H9 (cell line): ENCODE results near the gene TXNDC8. TPM values are rescaled to one million over a fixed set of nuclear protein-coding genes. Genes with fewer than 3 reads are reported as not detected.

Experiments
- DNase-seq: peaks from one replicate; pipeline ENCODE4 v3.0.0-alpha.2; 2017
- H2AFZ ChIP-seq: one replicate; pipeline ENCODE4 v1.6.1; 2013; ENCODE audit warnings: mild to moderate bottlenecking, low read length, control low read depth, moderate library complexity
- H2AK5ac ChIP-seq: 2 replicates; pipeline ENCODE4 v1.6.1; 2013; ENCODE audit warnings: low read length, control low read depth, mixed read lengths; ENCODE audit not compliant: insufficient read length
- H2BK120ac ChIP-seq: one replicate; pipeline ENCODE4 v1.6.1; 2013; ENCODE audit warnings: low read depth, mild to moderate bottlenecking, low read length, control low read depth, inconsistent platforms; ENCODE audit not compliant: poor library complexity, severe bottlenecking
- H2BK12ac ChIP-seq: 2 replicates; pipeline ENCODE4 v1.6.1; 2013; ENCODE audit warnings: low read length, control low read depth, mixed read lengths, low read depth; ENCODE audit not compliant: insufficient read length
- H2BK15ac ChIP-seq: 2 replicates; pipeline ENCODE4 v1.6.1; 2013; ENCODE audit warnings: low read depth, low read length, control low read depth
- H2BK20ac ChIP-seq: one replicate; pipeline ENCODE4 v1.6.1; 2013; ENCODE audit warnings: low read depth, mild to moderate bottlenecking, low read length, control low read depth, inconsistent platforms; ENCODE audit not compliant: poor library complexity, severe bottlenecking
- H2BK5ac ChIP-seq: 2 replicates; pipeline ENCODE4 v1.6.1; 2013; ENCODE audit warnings: low read length, control low read depth, mixed read lengths; ENCODE audit not compliant: insufficient read length
- H3K14ac ChIP-seq: 2 replicates; pipeline ENCODE4 v1.6.1; 2013; ENCODE audit warnings: low read length, control low read depth; ENCODE audit not compliant: insufficient read depth
- H3K18ac ChIP-seq: 2 replicates; pipeline ENCODE4 v1.6.1; 2013; ENCODE audit warnings: low read depth, mild to moderate bottlenecking, mixed read lengths, low read length, control low read depth; ENCODE audit not compliant: insufficient read length
- H3K23ac ChIP-seq: 2 replicates; pipeline ENCODE4 v1.6.1; 2013; ENCODE audit warnings: low read length, control low read depth, mixed read lengths, low read depth; ENCODE audit not compliant: insufficient read length
- H3K23me2 ChIP-seq: 2 replicates; pipeline ENCODE4 v1.6.1; 2013; ENCODE audit warnings: low read depth, mild to moderate bottlenecking, mixed read lengths, low read length, control low read depth; ENCODE audit not compliant: insufficient read length, poor library complexity, severe bottlenecking
- H3K27ac ChIP-seq: 2 replicates; pipeline ENCODE4 v1.5.1; 2013; ENCODE audit warnings: low read length, control low read depth, mixed read lengths, low read depth; ENCODE audit not compliant: insufficient read length
- H3K27me3 ChIP-seq: 2 replicates; pipeline ENCODE4 v1.6.1; 2013; ENCODE audit warnings: low read length, control low read depth, inconsistent platforms; ENCODE audit not compliant: insufficient read depth
- H3K4ac ChIP-seq: 2 replicates; pipeline ENCODE4 v1.6.1; 2013; ENCODE audit warnings: low read depth, mild to moderate bottlenecking, control low read depth, inconsistent platforms, low read length, moderate library complexity
- H3K4me1 ChIP-seq: 2 replicates; pipeline ENCODE4 v1.6.1; 2013; ENCODE audit warnings: low read length, control low read depth, inconsistent platforms; ENCODE audit not compliant: insufficient read depth
- H3K4me2 ChIP-seq: 2 replicates; pipeline ENCODE4 v1.6.1; 2013; ENCODE audit warnings: low read length, control low read depth, mixed read lengths; ENCODE audit not compliant: insufficient read length, insufficient read depth
- H3K56ac ChIP-seq: 2 replicates; pipeline ENCODE4 v1.6.1; 2013; ENCODE audit warnings: low read depth, mild to moderate bottlenecking, mixed read lengths, low read length, control low read depth; ENCODE audit not compliant: insufficient read length
- H3K79me1 ChIP-seq: 2 replicates; pipeline ENCODE4 v1.6.1; 2013; ENCODE audit warnings: low read depth, mild to moderate bottlenecking, moderate library complexity, low read length, control low read depth, inconsistent platforms; ENCODE audit not compliant: insufficient read depth, poor library complexity, severe bottlenecking
- H3K79me2 ChIP-seq: 2 replicates; pipeline ENCODE4 v1.6.1; 2013; ENCODE audit warnings: low read length, control low read depth, inconsistent platforms; ENCODE audit not compliant: insufficient read depth
- H3K9ac ChIP-seq: 2 replicates; pipeline ENCODE4 v1.6.1; 2013; ENCODE audit warnings: low read length, control low read depth, mixed read lengths; ENCODE audit not compliant: insufficient read length; ENCODE audit errors: extremely low read depth
- H3K9me3 ChIP-seq: one replicate; pipeline ENCODE4 v1.6.1; 2013; ENCODE audit warnings: low read depth, low read length, inconsistent platforms; ENCODE audit not compliant: control insufficient read depth
- H3T11ph ChIP-seq: one replicate; pipeline ENCODE4 v1.6.1; 2013; ENCODE audit warnings: mild to moderate bottlenecking, low read length, control low read depth, inconsistent platforms
- H4K20me1 ChIP-seq: one replicate; pipeline ENCODE4 v1.6.1; 2013; ENCODE audit not compliant: control insufficient read depth, insufficient read length, insufficient read depth
- H4K5ac ChIP-seq: 2 replicates; pipeline ENCODE4 v1.6.1; 2013; ENCODE audit warnings: low read depth, mild to moderate bottlenecking, mixed read lengths, low read length, control low read depth; ENCODE audit not compliant: insufficient read length
- H4K8ac ChIP-seq: replicated peaks from 2 replicates; pipeline ENCODE4 v1.6.1; 2013; ENCODE audit warnings: low read length, control low read depth, mixed read lengths, low read depth; ENCODE audit not compliant: insufficient read length
- H4K91ac ChIP-seq: 2 replicates; pipeline ENCODE4 v1.6.1; 2013; ENCODE audit warnings: low read depth, mild to moderate bottlenecking, moderate library complexity, mixed read lengths, low read length, control low read depth; ENCODE audit not compliant: insufficient read length
- H3K27ac Mint-ChIP-seq, 3 experiments: 2 replicates in 2 of 3; 3 replicates in 1 of 3; pipeline ENCODE4 v1.8.0; 2020 to 2021; ENCODE audit warnings: mixed read lengths in 3 of 3, mild to moderate bottlenecking in 1 of 3, moderate library complexity in 1 of 3
- H3K27me3 Mint-ChIP-seq: 2 replicates; pipeline ENCODE4 v1.8.0; 2021; ENCODE audit warnings: low read depth, mild to moderate bottlenecking, moderate library complexity, mixed read lengths
- H3K36me3 Mint-ChIP-seq, 3 experiments: 2 replicates in 2 of 3; 3 replicates in 1 of 3; pipeline ENCODE4 v1.8.0; 2020 to 2021; ENCODE audit warnings: low read depth in 3 of 3, mixed read lengths in 3 of 3; ENCODE audit not compliant: insufficient read depth in 1 of 3
- H3K4me1 Mint-ChIP-seq, 2 experiments: 2 replicates each; pipeline ENCODE4 v1.8.0; 2020; ENCODE audit warnings: mixed read lengths in 2 of 2
- H3K4me3 Mint-ChIP-seq, 2 experiments: 2 replicates in 1 of 2; 3 replicates in 1 of 2; pipeline ENCODE4 v1.8.0; 2020 to 2021; ENCODE audit warnings: mild to moderate bottlenecking in 2 of 2, mixed read lengths in 2 of 2, moderate library complexity in 1 of 2
- H3K9me3 Mint-ChIP-seq, 2 experiments: 2 replicates in 1 of 2; 3 replicates in 1 of 2; pipeline ENCODE4 v1.8.0; 2020; ENCODE audit warnings: mild to moderate bottlenecking in 2 of 2, mixed read lengths in 2 of 2, moderate library complexity in 1 of 2
- CTCF ChIP-seq: fragments of 200-600 bp; sonication (generic); conservative IDR thresholded peaks from 3 replicates; pipeline ENCODE4 v1.8.0; 2021; ENCODE audit warnings: antibody characterized with exemption, mild to moderate bottlenecking
- whole genome bisulfite sequencing: extraction: QIAGEN DNeasy Blood & Tissue Kit; methylation state at CpG from one replicate; pipeline ENCODE4 v1.1.7; 2013; ENCODE audit warnings: missing lambda C conversion rate, low lambda C conversion rate, mixed read lengths; ENCODE audit not compliant: insufficient read length; ENCODE audit errors: extremely low coverage; 5-methylcytosine and 5-hydroxymethylcytosine counted together
- total RNA-seq: library from RNA; stranded (reverse); gene quantifications from 2 replicates; pipeline ENCODE4 v1.2.1, GENCODE V29; 2021

TXNDC8 gene
- total RNA-seq, 1 experiment from 2014 or later: not detected

- 100% methylated on average over 1 of the region's 1 CpG for WGBS
- Histone ChIP-seq H2BK120ac (no peak overlapping the region), H2BK12ac (no peak overlapping the region), H3K14ac (no peak overlapping the region), H3K9me3 (no peaks in the 10 kb centered on the region), H3K4ac (no peak overlapping the region), H3K4me1 (no peaks in the 10 kb centered on the region), H3K27me3 (no peaks in the 10 kb centered on the region), H3K18ac (no peak overlapping the region), H3K9ac (no peak overlapping the region), H2BK15ac (no peak overlapping the region), H3K23me2 (no peaks in the 10 kb centered on the region), H3K79me2 (no peaks in the 10 kb centered on the region), H3K27ac (no peak overlapping the region), H2AFZ (no peak overlapping the region), H4K5ac (no peak overlapping the region), H2BK5ac (no peak overlapping the region), H2BK20ac (no peak overlapping the region), H4K20me1 (no peaks in the 10 kb centered on the region), H2AK5ac (no peak overlapping the region), H3K23ac (no peak overlapping the region), H3T11ph (no peak overlapping the region), H3K79me1 (no peaks in the 10 kb centered on the region), H3K56ac (no peak overlapping the region), H4K91ac (no peak overlapping the region), H3K4me2 (no peak overlapping the region), H4K8ac (no peak overlapping the region)
- H3K27ac Mint-ChIP-seq: no peak overlapping the region
- no peak for TF ChIP-seq CTCF
- H3K4me3 Mint-ChIP-seq: no peak overlapping the region
- H3K36me3 Mint-ChIP-seq: no peaks in the 10 kb centered on the region
- H3K27me3 Mint-ChIP-seq: no peaks in the 10 kb centered on the region
- DNase-seq: no peak
- peaks cover 0 to 4% of the 10 kb centered on the region in 2 experiments; a peak in 1 of 5 replicates for H3K9me3 Mint-ChIP-seq
- H3K4me1 Mint-ChIP-seq: no peaks in the 10 kb centered on the region
Observed at GRCh38 chr9:110330484-110331105, 7.1 kb downstream of the TXNDC8 start.
